Uterus (tissue), 2 donors: Measurements from ENCODE around the gene PRR11.

ENCODE experiments used
- POLR2A ChIP-seq, 2 donors: fragments of 450-650 bp; IDR thresholded peaks; one replicate each; pipeline ENCODE4 v1.6.1; 2016; ENCODE audit warnings: antibody characterized with exemption in 2 of 2, mild to moderate bottlenecking in 1 of 2, moderate library complexity in 1 of 2
- TF ChIP-seq, protein P1 (sequence below), 4 experiments: fragments of 200-600 bp in 2 of 4; fragments of 450-650 bp in 2 of 4; sonication (generic) in 2 of 4; IDR thresholded peaks; one replicate each; pipeline ENCODE4 v1.5.1; 2016 to 2019; ENCODE audit warnings: antibody characterized with exemption in 4 of 4, mild to moderate bottlenecking in 2 of 4, moderate library complexity in 1 of 4

DNA sequence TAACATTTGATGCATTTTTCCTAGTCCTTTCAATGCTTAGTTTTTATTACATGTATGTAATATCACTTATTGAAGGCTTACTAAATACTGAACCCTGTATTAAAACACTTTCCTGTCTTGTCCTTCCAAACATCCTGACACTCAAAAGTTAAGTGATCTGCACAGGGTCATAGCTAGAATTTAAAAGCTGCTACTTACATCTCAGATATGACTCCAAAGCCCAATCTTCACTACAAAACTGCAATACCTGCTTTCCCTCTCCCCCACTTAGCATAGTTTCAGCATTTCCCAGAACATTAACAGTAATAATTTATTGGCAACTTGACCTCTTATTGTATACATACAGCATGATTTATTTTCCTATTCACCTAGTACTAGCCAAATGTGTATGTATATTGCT lies 44.6 kb upstream of the PRR11 start:
- TF ChIP-seq, protein P1, sequence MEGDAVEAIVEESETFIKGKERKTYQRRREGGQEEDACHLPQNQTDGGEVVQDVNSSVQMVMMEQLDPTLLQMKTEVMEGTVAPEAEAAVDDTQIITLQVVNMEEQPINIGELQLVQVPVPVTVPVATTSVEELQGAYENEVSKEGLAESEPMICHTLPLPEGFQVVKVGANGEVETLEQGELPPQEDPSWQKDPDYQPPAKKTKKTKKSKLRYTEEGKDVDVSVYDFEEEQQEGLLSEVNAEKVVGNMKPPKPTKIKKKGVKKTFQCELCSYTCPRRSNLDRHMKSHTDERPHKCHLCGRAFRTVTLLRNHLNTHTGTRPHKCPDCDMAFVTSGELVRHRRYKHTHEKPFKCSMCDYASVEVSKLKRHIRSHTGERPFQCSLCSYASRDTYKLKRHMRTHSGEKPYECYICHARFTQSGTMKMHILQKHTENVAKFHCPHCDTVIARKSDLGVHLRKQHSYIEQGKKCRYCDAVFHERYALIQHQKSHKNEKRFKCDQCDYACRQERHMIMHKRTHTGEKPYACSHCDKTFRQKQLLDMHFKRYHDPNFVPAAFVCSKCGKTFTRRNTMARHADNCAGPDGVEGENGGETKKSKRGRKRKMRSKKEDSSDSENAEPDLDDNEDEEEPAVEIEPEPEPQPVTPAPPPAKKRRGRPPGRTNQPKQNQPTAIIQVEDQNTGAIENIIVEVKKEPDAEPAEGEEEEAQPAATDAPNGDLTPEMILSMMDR (IDR thresholded peaks at IDR 0.05): no peak
- no peak for TF ChIP-seq POLR2A (IDR thresholded peaks at IDR 0.05)
